ENCODE measurements around the gene KRT7. TPM values are rescaled to one million over a fixed set of nuclear protein-coding genes. Genes with fewer than 3 reads are reported as not detected.
A peak's percentile ranks its signal among the peaks of the same experiment; 100 is the strongest.

The KRT7 gene
- total RNA-seq, 1 donor from 2014 or later: not detected

DNA sequence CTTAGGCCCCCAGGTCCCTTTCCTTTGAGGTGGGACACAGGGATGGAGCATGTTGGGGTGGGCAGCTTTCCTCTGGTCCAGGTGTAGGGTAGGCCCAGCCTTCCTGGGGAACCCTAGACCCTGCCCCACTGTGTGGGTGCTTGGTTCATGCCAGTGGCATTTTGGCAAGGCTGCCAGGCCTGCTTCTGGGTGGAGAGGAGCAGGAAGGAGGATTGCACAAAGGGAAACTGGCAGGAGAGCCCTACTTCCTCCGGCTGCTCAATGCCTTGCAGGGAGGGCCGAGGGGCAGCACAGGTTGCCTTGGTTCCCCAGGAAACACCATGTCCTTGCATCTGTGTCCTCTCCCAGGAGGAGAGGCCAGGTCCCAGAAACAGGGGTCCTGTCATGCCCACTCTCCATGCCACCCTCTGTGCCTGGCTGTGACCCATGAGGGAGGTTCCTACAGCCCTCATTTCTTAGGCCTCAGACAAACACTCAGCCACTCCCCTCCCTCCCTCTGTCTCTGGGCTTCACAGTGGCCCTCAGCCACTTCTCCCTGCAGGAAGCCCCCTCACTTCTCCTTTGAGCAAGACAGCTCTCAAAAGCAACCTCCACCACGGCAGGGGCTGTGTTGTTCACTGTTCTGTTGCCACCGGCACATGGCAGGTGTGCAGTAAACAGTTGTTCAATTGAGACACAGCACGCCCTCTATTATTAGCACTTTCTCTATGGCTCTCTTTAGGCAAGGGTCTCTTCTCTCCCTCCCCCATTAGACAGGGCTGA, 34.4 kb upstream of the KRT7 start:
- no peak for FAIRE-seq
- no peak for DNase-seq (ENCODE audit: low spot score in 2 of 2)

DNA sequence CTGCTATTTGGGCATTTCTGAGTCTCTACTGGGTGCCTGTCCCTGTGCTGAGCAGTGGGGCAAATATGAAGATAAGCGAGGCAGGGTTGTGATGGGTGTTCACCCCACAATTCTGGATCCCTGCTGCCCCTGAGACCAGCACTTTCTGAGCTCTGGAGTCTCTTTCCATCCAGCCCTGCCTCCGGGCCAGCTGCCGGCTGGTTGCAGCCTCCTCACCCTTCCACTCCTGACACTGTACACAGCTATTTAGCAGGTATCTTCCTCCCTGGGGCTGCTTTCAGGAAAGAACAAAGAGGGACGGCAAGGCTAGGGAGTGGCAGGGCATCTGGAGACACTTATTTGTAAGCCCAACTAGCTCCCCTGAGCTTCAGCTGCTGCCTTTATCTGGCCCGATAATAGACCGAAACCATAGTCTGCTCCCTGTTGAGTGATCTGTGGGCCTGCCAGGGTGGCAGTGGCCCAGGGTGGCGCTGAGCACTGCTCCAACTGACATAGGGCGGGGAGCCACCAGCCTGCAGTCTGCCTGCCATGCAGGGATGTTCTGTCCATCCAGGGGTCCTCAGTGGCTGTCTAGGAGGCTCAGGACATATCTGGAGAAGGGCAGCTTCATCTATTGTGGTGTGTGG, 33.6 kb upstream of the KRT7 start:
- DNase-seq (ENCODE audit: low spot score in 2 of 2): no peak
- no peak for FAIRE-seq

DNA sequence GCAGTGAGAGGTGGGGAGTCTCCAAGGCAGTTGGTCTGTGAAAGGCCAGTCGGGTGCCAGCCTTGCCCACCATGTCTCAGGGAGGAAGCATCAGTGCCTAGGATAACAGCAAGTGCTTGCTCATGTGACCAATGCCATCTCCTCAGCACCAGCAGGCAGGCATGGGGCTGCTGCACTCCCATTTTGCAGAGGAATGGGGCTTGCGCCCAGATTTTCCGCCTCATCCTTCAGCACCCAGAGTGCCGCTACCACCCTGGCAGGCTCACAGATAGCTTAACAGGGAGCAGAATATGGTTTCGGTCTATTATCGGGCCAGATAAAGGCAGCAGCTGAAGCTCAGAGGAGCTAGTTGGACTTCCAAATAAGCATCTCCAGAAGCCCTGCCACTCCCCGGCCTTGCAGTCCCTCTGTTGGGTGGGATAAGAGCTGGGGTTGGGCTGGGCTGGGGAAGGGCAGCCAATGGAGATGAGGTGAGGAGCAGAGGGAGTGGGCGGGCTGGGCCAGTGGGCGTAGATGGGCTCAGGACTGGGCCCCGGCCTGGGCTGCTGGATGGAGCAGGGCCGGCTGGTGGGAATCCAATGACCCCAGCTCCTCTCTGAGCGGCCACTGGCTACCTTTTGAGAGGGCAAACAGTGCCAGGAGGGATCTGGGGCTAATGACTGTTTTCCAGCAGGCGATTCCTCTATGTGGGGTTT, 32.8 kb upstream of the KRT7 start:
- FAIRE-seq: no peak

DNA sequence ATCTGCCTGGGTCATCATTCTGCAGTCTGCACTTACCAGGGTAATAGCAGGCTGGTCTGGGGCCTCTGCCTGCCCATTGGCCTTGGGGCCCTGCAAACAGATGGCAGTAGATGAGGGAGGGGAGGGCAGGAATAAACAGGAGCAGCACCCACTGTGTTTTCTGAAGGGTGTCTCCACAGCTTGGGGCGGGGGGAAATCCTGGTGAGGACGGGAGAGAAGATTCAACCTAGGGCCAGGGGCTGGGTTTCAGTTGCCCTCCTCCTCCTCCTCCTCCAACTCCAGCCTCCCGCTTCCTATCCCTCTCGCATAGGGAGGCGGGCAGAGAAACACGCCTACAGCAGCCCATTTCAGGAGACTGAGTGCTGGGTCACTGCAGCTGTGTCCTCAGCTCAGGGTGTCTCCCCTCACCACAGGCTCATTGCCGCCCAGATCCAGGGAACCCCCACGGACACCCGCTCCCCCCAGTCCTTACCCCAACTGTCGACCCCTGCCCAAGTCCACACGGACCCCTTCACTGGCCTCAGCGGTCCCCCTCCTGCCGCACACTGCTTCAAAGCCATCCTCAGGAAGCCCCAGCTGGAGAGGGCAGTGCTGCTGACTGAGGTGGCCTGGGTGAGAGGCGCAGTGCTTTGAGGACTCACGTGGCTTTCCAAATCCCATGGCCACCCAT, 32.1 kb upstream of the KRT7 start:
- FAIRE-seq (no peak), DNase-seq (ENCODE audit: low spot score in 2 of 2) (no peak)

More for the DNA sequence above, 32.8 kb upstream of the KRT7 start:
- no peak for DNase-seq (ENCODE audit: low spot score in 2 of 2)

DNA sequence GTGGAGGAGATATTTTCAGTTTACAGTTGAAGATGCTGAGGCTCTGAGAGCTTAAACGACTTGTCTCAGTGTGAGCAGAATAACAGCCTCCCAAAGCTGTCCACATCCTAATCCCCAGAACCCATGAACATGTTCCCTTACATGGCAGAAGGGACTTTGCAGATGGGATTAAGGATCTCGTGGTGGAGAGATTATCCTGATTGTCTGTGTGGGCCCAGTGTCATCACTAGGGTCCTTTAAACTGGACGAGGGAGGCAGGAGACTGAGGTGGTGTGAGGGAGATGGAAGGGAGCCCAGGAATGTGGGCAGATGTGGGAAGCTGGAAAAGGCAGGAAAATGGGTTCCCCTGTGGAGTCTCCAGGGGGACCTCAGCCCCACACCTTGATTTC, 31.6 kb upstream of the KRT7 start:
- no peak for DNase-seq (ENCODE audit: low spot score in 2 of 2)
- no peak for FAIRE-seq

DNA sequence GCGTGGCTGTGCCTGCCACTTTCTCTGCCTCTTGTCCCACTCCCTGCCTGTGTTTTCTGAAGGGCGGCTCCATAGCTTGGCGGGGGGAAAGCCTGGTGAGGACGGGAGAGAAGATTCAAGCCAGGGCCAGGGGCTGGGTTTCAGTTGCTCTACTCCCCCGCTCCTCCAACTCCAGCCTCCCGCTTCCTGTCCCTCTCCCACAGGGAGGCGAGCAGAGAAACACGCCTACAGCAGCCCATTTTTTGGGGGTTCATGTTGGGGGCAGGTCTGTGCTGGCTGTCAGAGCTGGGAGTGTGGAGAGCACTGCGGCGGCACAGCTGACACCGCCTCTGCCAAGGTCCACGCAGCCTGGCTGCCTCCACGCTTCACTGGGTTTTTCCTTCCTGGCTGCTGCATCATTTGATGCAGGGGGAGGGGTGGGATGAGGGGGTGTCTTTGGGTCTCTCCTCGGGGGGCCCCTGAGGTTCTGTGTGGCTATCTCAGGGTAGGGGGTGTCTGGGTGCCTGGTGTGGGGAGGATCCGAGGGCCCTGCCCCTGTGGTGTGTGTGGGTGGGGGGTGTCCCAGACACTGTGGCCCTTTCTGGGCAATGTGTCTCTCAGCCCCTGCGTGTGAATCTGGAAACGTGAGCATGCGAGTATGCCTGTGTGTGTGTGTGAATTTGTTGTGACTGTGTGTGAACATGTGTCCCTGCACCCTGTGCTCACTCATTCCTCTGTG, 30.5 kb upstream of the KRT7 start:
- DNase-seq (ENCODE audit: low spot score in 2 of 2): no peak
- no peak for FAIRE-seq

DNA sequence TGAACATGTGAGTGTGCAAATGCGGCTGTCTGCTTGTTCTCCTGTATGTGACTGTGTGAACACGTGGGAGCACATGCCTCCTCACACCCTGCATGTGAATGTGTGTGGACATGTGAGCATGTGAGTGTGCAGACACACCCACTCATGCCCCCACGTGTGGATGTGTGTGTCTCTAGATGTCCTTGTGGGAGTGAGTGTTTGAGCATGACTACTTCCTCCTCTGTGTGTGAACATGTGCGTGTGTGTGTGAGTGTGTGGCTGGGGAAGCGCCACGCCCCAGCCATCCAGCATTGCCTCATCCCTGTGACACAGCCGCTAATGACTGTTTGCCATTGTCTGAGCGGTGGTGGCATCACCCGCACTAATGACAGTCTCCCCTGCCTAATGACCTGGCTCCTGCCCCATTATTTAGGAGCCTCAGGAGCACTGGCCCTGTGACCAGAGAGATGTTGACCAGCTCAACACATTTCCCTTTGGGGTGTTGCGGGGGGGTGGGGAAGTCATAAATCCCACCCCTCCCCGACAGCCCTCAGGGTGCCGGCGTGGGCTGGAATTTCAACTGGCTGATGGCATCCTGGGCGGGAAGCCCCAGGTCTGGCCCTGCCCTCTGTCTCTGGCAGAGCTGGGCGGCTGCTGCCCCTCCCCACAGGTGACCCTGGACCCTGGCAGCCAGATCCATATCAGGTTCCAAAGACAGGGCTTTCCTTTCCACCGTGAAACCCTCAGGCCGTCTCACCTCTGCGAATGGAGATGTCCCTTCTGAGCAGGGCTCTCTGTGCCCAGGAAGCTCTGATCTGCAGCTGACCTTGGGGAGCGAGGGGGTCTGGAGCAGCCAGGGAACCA, 29.7 kb upstream of the KRT7 start:
- no peak for FAIRE-seq
- DNase-seq (ENCODE audit: low spot score in 2 of 2): peak in 1 of 2 donors; percentile 74

DNA sequence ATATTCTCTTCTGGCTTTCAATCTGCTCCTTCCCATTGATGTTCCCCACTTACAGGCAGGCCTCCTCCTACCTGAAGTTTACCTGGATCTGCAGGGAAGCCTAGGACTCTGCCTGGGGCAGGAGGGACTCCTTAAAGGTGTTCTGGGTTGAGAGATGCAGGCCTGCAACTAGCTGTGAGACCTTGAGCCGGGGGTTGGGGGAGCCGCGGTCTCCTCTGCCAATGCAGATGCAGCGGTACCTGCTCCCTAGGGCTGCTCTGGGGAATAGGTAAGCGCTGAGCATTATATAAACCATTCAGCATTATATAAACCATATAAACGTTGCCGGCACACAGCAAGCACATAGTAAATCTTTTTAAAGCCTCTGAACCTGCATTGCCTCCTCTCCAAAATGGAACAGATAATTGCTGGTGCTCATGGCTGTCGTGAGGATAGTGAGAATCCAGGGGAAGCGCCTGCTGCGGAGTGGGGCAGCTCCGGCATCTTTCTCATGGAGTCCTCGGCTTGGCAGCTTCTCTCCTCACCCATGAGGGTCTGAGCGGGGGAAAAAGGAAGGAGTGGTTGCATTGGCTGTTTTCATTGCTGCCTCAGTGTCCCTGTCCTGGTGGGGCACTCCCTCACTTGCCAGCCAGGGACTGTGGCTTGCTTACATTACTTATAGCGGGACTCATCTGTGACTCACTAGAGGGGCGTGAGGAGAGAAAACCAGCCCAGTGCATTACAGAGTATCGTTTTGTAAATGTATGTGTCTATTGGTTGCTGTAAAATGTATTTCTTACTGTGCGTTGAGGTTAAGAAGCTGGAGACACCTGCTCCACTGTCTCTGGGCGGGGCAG, 28.7 kb upstream of the KRT7 start:
- FAIRE-seq: no peak
- DNase-seq (ENCODE audit: low spot score in 2 of 2): no peak

DNA sequence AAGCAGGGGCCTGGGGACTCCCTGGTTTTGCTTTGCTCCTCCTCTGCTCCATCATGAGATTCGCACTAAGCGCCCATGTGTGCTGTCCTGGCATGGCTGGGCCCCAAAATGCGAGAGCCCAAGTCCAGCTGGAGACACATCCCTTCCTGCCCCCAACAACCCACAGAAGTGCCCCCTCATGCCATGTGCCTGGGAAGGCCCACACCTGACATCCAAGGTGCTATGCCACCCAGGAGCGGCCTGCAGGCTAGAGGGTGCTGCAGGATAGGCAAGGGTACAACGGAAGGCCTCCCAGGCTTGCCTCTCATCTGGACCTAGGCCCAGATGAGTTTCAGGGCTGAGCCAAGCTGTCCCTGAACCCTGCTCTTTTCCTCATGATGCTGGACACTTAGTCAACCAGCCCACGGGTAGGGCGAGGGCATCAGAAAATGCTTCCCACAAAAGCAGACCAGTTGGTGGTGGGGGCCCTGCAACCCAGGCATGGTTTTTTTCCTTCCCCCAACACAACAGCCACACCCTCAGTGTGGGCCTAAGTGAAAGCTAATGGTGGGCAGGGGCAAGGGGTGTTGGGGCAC, 28.0 kb upstream of the KRT7 start:
- no peak for DNase-seq (ENCODE audit: low spot score in 2 of 2)
- FAIRE-seq: no peak

DNA sequence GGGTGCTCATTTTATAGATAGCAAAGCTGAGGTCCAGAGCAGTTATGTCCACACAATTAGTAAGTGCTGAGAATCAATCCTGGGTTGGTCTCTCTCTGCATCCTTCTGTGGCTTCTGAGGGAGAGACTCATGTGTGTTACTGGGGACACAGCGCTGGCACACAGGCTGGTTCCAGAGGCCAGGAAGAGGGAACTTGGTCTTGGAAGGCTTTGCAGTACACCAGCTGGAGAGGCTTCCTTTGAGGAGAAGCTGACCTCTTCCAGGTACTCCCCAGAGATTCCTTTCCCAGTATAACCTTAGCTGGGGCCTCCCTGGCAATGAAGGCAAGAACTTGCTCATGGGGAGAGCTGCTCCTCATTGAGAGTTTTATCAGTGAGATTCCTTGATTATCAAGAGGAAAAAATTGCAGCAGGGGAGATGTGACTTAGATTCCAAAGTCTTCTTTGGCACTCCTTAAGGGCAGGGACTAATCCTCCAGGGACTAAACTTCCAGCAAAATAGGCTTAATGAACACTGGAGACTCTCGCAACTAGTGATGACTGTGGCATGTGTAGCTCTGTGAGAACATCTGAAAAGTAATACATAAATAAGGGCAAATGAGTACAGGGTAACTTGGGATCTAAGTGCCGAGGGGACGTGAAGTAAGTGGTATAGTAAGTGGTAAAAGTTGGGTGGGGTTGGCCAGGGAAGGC, 27.3 kb upstream of the KRT7 start:
- DNase-seq (ENCODE audit: low spot score in 2 of 2): no peak
- FAIRE-seq: no peak

DNA sequence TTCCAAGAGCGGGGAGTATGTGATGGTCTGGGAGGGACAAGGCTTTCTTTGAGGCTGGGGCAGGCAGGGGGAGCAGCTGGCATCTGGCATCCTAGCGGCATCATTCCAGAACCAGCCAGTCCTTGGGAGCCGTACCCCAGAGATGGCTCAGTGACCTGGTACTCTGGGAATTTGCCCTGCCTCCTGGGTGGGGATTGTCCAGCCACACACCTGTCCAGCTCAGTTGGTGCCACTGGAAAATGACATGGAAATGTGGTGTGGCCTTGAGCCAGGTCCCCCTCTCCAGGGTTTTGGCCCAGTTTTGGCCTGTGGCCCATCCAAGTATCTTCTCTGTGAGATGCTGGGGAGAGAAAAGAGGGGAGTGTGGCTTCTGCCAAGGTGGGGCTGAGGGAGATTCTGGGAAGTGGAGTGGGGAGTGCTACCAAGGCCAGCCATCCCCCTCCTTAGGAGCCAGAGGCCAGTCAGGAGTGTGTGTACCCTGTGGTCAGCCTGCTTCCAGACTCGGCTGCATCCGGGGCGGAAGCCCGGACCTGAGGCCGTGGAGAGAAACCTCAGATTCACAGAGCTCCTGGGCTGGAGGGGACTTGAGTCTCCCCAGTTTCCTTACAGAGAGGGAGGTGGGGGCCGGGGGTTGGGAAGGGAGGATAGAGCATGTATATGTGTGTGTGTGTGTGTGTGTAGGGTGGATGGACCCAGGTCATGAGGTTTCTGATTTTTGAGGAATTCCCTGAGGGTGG, 26.6 kb upstream of the KRT7 start:
- no peak for FAIRE-seq
- no peak for DNase-seq (ENCODE audit: low spot score in 2 of 2)

DNA sequence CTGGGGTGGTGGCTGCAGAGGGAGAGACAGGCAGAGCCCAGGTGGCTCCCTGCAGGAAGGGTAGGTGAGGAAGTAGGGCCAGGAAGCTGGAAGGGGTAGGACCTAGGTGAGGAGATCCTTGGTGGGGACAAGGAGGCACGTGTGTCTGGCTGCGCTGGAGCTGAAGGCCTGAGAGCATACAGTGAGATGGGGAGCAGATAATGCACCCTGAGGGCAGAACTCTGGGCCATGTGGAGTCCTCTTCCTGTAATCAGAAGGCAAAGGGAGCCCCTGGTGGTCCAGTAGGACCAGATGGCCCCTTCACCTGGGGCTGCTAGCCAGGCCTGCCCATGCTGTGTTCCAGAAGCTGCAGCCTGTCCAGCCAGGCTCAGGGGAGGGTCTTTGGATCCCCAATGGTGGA, 25.9 kb upstream of the KRT7 start:
- FAIRE-seq: no peak
- no peak for DNase-seq (ENCODE audit: low spot score in 2 of 2)

DNA sequence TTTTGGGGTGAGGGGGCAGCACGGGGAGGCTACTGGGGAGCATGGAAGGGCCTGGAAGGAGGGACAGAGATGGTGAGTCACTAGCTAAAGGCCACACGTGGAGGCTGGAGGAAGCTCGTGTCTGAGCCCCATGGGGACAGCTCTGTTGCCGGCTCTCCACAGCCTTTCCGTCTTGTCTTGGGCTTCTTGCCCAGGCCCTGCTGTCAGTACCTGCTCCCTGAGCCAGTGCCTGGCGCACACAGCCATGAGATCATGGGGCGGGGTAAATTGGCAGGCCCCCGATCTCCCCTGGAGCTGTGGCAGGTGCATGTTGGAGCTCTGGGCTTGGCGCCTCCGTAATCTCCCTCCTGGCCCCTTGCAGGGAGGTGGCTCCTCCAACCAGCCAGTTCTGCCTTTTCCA, 25.1 kb upstream of the KRT7 start:
- FAIRE-seq (no peak), DNase-seq (ENCODE audit: low spot score in 2 of 2) (no peak)

DNA sequence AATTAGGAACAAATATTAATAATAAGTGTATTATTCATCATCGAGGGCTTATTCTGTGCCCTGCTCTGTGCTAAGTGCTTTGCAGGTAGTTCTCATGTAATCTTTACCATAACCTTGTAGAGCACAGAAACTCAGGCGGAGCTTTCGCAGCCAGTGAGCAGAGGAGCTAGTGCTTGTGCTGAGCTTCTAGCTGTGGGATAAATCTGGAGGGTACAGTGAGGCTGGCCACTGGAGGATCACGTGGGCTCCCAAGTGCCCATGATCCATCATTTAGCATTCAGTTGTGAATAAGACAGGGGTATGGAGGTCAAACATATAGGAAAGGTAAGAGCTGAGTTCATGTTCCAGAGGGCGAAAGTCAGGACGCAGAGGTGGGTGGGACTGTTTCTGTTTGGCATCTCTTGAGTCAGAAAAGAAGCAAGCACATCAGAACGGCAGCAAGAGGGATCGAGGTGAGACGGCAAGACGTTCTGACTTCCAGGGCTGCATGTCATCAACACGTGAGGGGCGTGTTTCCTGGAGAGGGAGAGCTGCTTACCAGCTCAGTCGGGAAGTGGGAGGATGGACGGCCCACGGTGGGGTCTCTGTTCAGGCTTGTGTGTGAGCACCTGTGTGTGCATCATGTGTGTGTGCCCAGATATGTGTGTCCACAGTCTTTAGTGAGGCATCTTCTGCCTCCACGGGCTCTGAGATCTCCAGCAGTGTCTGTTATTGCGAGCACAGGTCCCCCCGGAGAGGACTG, 24.4 kb upstream of the KRT7 start:
- DNase-seq (ENCODE audit: low spot score in 2 of 2) (no peak), FAIRE-seq (no peak)

DNA sequence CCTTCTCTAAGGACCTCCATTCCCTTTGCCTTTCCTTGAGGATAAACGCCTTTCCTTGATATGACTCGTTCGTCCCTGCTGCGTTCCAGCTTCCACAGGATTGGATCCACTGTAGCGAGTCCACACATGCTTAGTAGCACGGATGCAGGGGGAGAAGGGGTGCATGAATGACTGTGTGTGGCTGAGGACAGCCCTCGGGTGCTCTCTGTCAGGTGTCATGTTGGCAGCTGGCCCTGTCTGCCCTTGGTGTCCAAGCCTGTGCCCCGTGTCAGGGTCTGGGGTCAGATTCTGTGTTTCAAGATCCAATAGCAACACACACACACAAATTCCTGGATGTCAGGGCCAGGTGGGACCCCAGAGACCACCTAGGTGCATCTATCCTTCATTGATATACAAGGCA, 23.7 kb upstream of the KRT7 start:
- DNase-seq (ENCODE audit: low spot score in 2 of 2) (no peak), FAIRE-seq (no peak)

DNA sequence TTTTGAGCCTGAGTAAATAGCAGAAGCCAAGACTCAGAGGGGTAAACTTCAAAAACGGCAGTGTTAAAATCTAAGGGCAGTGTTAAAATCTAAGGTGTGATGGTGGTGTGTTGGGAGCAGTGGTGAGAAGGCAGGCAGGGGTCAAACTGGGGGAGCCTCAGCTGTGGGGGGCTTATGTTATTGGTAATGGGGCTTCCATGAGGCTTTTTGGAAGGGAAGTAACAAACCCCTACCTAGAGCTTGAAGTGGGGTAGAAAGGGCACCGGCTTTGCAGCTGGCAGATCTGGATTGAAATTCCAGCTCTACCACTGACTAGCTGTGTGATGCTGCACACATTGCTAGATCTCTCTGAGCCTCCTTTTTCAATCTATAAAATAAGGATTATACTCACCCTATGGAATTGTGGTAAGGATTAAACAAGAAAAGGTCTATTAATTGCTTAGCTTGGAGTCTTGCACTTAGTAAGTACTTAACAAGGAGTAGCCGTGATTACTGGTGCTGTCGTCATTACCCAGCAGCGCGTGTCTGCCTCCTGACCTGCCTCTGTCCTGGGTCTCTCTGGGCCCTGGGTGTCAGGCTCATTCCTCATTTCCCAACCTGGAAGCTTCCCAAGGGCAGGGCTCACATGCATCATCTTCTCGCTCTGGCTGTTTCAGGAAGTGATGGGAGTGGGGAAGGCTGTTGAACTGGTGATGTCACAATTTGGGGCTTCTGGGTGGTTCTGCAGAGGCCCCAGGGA, 22.7 kb upstream of the KRT7 start:
- FAIRE-seq: no peak
- no peak for DNase-seq (ENCODE audit: low spot score in 2 of 2)
